Bronchial epithelial cell (primary cell): ENCODE measurements around the gene TTC39A. TPM values are rescaled to one million over a fixed set of nuclear protein-coding genes. Genes with fewer than 3 reads are reported as not detected.

Experiments
- DNase-seq: peaks from one replicate; pipeline ENCODE4 v3.0.0-alpha.2; 2010; ENCODE audit warnings: low read depth
- FAIRE-seq: peaks from 2 replicates; lab custom pipeline; 2011; peaks lifted over from hg19 to GRCh38; lab: Jason Lieb, UNC
- H3K27me3 ChIP-seq: 2 replicates; pipeline ENCODE4 v1.5.1; 2011; ENCODE audit warnings: low read length; ENCODE audit not compliant: control insufficient read depth, insufficient read depth
- H3K36me3 ChIP-seq: 2 replicates; pipeline ENCODE4 v1.5.1; 2011; ENCODE audit warnings: low read length; ENCODE audit not compliant: control insufficient read depth, insufficient read depth
- H3K4me3 ChIP-seq: 2 replicates; pipeline ENCODE4 v1.5.1; 2011; ENCODE audit warnings: mild to moderate bottlenecking, low read depth, low read length, control low read depth
- total RNA-seq: library from RNA; depleted of rRNA; stranded (reverse); fragments of >200 nt; gene quantifications from 2 replicates; pipeline ENCODE4 v1.2.1, GENCODE V29; 2014
- TF ChIP-seq, protein P1 (sequence below): IDR thresholded peaks from 2 replicates; pipeline ENCODE4 v1.5.1; 2011; ENCODE audit warnings: mild to moderate bottlenecking, moderate library complexity, low read length, control low read depth, inconsistent platforms; ENCODE audit not compliant: insufficient read depth, severe bottlenecking

TTC39A gene
- total RNA-seq, 1 donor from 2014 or later, result 6.1 TPM

DNA sequence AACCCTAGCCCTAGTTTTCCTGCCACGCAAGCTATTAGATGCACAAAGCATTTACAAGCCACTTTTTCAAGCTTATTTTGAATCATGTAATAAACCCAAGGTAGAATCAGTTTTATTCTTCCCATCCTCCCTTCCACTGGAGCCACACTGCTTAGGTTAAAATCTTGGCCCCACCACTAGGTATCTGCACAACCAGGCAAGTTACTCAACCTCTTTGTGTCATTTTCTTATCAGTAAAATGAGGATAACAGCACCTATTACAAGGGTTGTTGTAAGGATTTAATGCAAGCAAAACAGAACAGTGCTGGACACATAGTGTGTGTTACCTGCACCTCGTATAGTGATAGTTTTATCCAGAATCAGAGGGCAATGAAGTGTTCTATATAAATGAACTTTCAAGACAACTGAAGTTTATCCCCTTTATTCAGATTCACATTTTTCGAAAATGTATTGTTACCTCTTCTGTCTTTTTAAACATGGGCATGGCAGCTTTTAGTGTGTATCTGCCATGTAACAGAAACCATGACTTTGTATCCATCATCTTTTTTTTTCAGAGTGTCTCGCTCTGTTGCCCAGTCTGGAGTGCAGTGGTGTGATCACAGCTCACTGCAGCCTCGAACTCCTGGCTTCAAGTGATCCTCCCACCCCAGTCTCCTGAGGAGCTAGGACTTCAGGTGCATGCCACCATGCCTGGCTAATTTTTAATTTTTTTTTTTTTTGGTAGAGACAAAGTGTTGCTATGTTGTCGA, 17.2 kb upstream of the TTC39A start:
- no peak for FAIRE-seq
- H3K36me3 ChIP-seq, result no peaks in the 10 kb centered on the region
- H3K27me3 ChIP-seq, result peaks cover 5% of the 10 kb centered on the region
- no peak overlapping the region for H3K4me3 ChIP-seq
- TF ChIP-seq, protein P1, sequence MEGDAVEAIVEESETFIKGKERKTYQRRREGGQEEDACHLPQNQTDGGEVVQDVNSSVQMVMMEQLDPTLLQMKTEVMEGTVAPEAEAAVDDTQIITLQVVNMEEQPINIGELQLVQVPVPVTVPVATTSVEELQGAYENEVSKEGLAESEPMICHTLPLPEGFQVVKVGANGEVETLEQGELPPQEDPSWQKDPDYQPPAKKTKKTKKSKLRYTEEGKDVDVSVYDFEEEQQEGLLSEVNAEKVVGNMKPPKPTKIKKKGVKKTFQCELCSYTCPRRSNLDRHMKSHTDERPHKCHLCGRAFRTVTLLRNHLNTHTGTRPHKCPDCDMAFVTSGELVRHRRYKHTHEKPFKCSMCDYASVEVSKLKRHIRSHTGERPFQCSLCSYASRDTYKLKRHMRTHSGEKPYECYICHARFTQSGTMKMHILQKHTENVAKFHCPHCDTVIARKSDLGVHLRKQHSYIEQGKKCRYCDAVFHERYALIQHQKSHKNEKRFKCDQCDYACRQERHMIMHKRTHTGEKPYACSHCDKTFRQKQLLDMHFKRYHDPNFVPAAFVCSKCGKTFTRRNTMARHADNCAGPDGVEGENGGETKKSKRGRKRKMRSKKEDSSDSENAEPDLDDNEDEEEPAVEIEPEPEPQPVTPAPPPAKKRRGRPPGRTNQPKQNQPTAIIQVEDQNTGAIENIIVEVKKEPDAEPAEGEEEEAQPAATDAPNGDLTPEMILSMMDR, result no peak
- no peak for DNase-seq

DNA sequence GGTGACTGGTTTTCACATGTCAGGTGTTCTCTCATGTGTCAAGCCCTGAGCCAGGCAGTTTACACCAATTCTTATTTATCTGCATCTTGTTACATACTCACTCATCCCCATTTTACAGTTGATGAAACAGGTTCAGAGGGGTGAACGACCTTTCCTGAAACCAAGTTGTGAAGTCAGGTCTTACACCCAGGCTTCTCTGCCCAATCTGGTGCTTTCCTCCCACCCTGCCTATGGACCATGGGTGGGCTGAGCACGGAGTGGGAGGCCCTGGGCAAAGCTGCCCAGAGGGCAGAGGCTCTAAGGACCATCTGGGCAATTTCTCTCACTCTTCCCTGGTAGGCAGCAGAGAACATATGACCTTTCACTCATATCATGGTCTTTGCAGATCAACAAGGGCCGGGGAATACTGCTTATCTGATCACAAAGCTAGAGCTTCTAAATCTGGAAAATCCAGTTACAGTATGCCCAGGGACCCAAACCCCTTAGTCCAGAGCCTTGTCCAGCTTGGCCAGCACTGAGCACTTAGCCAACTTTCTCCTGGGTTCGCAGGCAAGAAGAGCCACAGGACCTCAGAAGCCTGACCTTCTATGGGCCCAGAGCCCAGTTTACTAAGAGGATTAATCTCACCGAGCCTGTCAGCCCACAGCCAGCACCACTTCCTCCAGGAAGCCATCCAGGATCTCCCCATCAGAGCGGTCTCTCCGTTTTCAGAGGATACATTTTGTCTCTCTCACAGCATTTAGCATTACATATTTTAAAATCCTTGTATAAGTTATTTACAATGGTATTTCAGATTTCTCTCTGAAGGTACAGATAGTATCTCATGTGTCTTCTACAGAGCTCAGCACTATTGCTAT, 16.0 kb upstream of the TTC39A start:
- H3K36me3 ChIP-seq, result no peaks in the 10 kb centered on the region
- FAIRE-seq, result no peak
- H3K27me3 ChIP-seq, result peaks cover 5% of the 10 kb centered on the region
- TF ChIP-seq, protein P1, result no peak
- H3K4me3 ChIP-seq, result no peak overlapping the region
- no peak for DNase-seq

DNA sequence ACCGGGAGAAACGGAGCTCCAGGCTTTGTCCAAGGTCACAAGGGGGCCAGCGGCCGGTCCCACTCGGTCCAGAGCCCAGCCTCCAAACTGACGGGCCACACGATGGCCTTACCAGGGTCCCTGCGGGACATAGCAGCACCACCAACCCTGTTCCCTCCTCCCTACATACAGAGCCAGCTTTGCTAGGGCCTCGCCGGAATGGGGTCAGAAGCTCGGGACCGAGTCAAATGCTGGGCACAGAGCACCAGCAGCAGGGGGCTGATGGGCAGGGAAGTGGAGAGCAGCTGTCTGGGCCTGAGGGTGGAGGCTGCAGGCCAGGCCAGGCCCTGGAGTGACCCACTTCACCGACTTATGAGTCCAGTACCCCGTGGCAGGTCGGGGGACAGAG, 14.9 kb upstream of the TTC39A start:
- DNase-seq (no peak), FAIRE-seq (no peak)
- no peak overlapping the region for H3K4me3 ChIP-seq

DNA sequence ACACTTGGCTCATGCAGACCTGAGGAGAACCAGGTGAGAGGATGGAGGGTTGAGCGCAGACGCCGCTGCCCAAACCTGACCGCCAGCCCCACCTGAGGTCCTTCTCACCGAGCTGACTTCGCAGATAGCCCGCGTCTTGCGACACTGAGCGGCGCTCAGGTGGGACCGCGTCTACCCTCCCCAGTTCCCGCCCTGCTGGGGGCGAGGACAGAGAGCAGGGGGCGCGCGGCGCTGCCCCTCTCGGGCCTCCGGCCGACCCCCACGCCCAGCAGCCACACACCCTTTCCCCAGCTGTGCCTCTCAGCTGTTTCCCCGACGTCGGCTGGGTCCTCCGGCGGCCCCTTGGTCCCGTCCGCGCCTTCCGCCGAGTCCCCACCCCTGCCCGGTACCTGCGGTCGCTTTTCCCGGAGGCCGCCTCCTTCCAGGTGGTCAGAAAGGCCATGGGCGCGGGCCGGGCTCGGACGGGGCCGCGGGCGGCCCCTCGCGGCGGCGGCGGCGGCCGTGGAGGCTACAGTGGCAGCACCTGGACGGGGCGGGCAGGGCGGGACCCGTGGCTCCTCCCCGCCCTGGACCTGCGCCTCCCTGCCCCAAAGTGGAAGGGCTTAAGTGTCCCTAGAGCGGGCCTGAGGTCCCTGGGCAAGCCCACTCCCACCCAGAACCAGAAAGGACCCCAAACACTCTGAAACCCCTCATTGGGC, 14.4 kb upstream of the TTC39A start:
- no peak for DNase-seq
- TF ChIP-seq, protein P1, result no peak
- Histone ChIP-seq H3K27me3 (peaks cover 5% of the 10 kb centered on the region), H3K4me3 (peak overlapping the region; percentile 40), H3K36me3 (no peaks in the 10 kb centered on the region)
- FAIRE-seq, result no peak

More for the DNA sequence above, 14.9 kb upstream of the TTC39A start:
- TF ChIP-seq, protein P1, result no peak
- H3K36me3 ChIP-seq, result no peaks in the 10 kb centered on the region
- H3K27me3 ChIP-seq, result peaks cover 5% of the 10 kb centered on the region

DNA sequence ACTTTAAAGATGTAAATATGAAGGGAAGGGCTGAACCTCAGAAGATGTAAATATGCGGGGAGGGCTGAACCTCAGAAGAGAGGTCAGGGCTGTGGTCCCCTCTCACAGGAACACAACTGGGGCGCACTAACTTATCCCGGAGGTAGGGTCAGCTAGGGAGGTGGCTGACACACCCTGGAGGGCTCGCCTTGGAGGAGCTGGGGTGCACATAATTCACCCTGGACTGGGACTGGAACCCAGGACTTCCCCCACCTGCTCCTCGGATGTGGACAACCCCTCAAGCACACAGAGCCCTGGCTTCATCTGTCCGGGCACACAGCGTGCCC, 13.9 kb upstream of the TTC39A start:
- FAIRE-seq (no peak), DNase-seq (no peak)
- Histone ChIP-seq H3K36me3 (no peaks in the 10 kb centered on the region), H3K4me3 (peak overlapping the region; percentile 40), H3K27me3 (peaks cover 5% of the 10 kb centered on the region)
- TF ChIP-seq, protein P1, result no peak
